ENCODE results near the gene TGIF1.
"Not testable (repeated sequence)": the region's sequence is repeated elsewhere in the genome, so short reads cannot be mapped to it uniquely, and the experiment has no call there.

The TGIF1 gene

GRCh38 chr18:3450012-3450798 is at the start of gene TGIF1:
TSS of gene TGIF1 (plus strand) at chr18:3450172. CDS start at chr18:3450490, 318 bp downstream.
- peak; percentile 91 for DNase-seq (ENCODE audit: low spot score)

- DNase-seq (ENCODE audit: low spot score), result no peak
These were observed 49.2 kb upstream of the TGIF1 start for GRCh38 chr18:3400567-3401296.

- no peak for DNase-seq (ENCODE audit: low spot score)
These were observed 48.0 kb upstream of the TGIF1 start for GRCh38 chr18:3401669-3402620.

GRCh38 chr18:3402982-3403451 is 47.0 kb upstream of the TGIF1 start:
- no peak for DNase-seq (ENCODE audit: low spot score)

GRCh38 chr18:3405713-3406112 is 44.3 kb upstream of the TGIF1 start:
- no peak for DNase-seq (ENCODE audit: low spot score)

- no peak for DNase-seq (ENCODE audit: low spot score)
These were observed 41.9 kb upstream of the TGIF1 start for GRCh38 chr18:3408107-3408506.

GRCh38 chr18:3409811-3410210 is 40.2 kb upstream of the TGIF1 start:
- DNase-seq (ENCODE audit: low spot score), result no peak

- DNase-seq (ENCODE audit: low spot score), result no peak
These were observed 39.7 kb upstream of the TGIF1 start for GRCh38 chr18:3410273-3410672.

GRCh38 chr18:3410876-3411275 is 39.1 kb upstream of the TGIF1 start:
- not testable (repeated sequence) for DNase-seq (ENCODE audit: low spot score)

GRCh38 chr18:3411327-3411726 is 38.6 kb upstream of the TGIF1 start:
- no peak for DNase-seq (ENCODE audit: low spot score)

- no peak for DNase-seq (ENCODE audit: low spot score)
These were observed 38.1 kb upstream of the TGIF1 start for GRCh38 chr18:3411854-3412268.

GRCh38 chr18:3412528-3412927 is 37.4 kb upstream of the TGIF1 start:
- not testable (repeated sequence) for DNase-seq (ENCODE audit: low spot score)

- DNase-seq (ENCODE audit: low spot score), result no peak
These were observed 34.9 kb upstream of the TGIF1 start for GRCh38 chr18:3415110-3415509.

GRCh38 chr18:3418083-3418482 is 31.9 kb upstream of the TGIF1 start:
- no peak for DNase-seq (ENCODE audit: low spot score)

GRCh38 chr18:3420919-3421279 is 29.1 kb upstream of the TGIF1 start:
- no peak for DNase-seq (ENCODE audit: low spot score)

- no peak for DNase-seq (ENCODE audit: low spot score)
These were observed 27.1 kb upstream of the TGIF1 start for GRCh38 chr18:3422905-3423304.

GRCh38 chr18:3424280-3424890 is 25.6 kb upstream of the TGIF1 start:
- no peak for DNase-seq (ENCODE audit: low spot score)

GRCh38 chr18:3425030-3425429 is 24.9 kb upstream of the TGIF1 start:
- DNase-seq (ENCODE audit: low spot score), result no peak

- DNase-seq (ENCODE audit: low spot score), result no peak
These were observed 24.5 kb upstream of the TGIF1 start for GRCh38 chr18:3425446-3425845.

GRCh38 chr18:3426074-3426473 is 23.9 kb upstream of the TGIF1 start:
- no peak for DNase-seq (ENCODE audit: low spot score)

GRCh38 chr18:3427944-3428343 is 22.0 kb upstream of the TGIF1 start:
- no peak for DNase-seq (ENCODE audit: low spot score)

GRCh38 chr18:3429121-3429520 is 20.9 kb upstream of the TGIF1 start:
- DNase-seq (ENCODE audit: low spot score), result no peak
